Measurements from ENCODE around the gene LYPD6.

DNA sequence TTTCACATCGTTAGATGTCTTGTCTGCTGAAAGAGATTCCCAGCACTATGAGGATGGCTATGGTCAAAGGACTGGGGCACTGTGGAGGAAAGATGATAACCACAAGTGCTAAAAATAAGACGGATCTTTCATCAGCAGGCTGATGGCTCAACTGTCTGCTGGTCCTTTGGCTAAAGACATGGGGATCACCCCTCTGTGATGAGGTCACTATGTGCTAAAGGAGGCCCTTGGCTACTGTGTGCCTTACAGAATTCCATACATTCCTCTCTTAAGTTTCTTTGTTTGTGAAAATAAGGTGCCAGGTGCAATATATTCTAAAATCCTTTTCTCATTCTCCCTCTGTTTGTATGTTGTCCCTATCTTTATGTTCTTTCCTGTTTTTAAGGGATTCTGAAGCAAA is 39.7 kb upstream of the LYPD6 start:
- TF ChIP-seq CTCF (conservative IDR thresholded peaks at IDR 0.05; ENCODE audit: low read depth, low read length) (no peak), EZH2 (IDR thresholded peaks at IDR 0.05; ENCODE audit: low read length, unreplicated experiment) (no peak), EZH2phosphoT487 (IDR thresholded peaks at IDR 0.05; ENCODE audit: borderline replicate concordance, low read length) (no peak)
